ENCODE measurements around the gene CCL24.

DNA sequence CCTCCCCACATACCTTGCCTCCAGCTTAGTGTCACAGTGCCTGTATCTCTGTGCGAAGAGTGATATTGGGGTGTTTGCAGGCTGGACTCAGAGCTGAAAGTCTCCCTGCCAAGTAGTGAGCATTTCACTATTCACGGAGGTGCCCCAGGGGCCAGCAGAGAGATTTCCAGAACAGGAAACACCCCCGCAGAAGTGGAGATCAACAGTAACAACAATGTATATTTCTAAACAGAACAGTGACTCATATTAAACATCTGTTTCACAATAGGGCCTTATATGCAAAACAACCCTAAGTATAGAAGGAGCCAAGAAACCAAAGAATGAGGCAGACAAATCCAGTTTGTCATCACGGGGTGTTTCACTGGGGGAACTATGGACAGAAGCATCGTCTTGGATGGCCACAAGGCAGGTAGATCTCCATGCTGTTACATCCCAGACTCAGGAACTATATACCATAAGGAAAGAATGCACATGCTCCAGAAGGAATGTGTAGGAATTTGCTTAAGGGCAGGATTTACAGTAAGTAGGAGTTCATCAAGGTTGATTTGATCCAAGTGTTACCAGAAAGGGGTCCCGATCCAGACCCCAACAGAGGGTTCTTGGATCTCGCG lies 29.3 kb upstream of the CCL24 start:
- TF ChIP-seq EZH2 (IDR thresholded peaks at IDR 0.05; ENCODE audit: low read length) = no peak
- TF ChIP-seq, protein P1, sequence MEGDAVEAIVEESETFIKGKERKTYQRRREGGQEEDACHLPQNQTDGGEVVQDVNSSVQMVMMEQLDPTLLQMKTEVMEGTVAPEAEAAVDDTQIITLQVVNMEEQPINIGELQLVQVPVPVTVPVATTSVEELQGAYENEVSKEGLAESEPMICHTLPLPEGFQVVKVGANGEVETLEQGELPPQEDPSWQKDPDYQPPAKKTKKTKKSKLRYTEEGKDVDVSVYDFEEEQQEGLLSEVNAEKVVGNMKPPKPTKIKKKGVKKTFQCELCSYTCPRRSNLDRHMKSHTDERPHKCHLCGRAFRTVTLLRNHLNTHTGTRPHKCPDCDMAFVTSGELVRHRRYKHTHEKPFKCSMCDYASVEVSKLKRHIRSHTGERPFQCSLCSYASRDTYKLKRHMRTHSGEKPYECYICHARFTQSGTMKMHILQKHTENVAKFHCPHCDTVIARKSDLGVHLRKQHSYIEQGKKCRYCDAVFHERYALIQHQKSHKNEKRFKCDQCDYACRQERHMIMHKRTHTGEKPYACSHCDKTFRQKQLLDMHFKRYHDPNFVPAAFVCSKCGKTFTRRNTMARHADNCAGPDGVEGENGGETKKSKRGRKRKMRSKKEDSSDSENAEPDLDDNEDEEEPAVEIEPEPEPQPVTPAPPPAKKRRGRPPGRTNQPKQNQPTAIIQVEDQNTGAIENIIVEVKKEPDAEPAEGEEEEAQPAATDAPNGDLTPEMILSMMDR (optimal IDR thresholded peaks at IDR 0.05 in 1 of 3, IDR thresholded peaks at IDR 0.05 in 1 of 3, conservative IDR thresholded peaks at IDR 0.05 in 1 of 3; ENCODE audit: extremely low read depth in 1 of 3, insufficient read depth in 2 of 3, low read length in 3 of 3) = no peak
